Measurements from ENCODE around the gene CCL18.
"Not testable (repeated sequence)": the region's sequence is repeated elsewhere in the genome, so short reads cannot be mapped to it uniquely, and the experiment has no call there.

Gene CCL18

GRCh38 chr17:36063786-36064541, at the start of gene CCL18:
CCL18 (plus strand) TSS chr17:36064272; CDS start chr17:36064343, 71 bp downstream.
- DNase-seq = no peak

GRCh38 chr17:36014946-36015345, 49.1 kb upstream of the CCL18 start:
- DNase-seq = no peak

GRCh38 chr17:36015895-36016294, 48.2 kb upstream of the CCL18 start:
- DNase-seq = not testable (repeated sequence)

GRCh38 chr17:36016555-36016954, 47.5 kb upstream of the CCL18 start:
- DNase-seq = no peak

GRCh38 chr17:36017799-36018198, 46.3 kb upstream of the CCL18 start, which contains the start of gene CCL23:
CCL23 (minus strand) TSS chr17:36017972; CDS start chr17:36017897, 75 bp downstream.
- DNase-seq = no peak

- DNase-seq = no peak
Observed at GRCh38 chr17:36019423-36019822, 44.6 kb upstream of the CCL18 start.

GRCh38 chr17:36024106-36024869, 39.8 kb upstream of the CCL18 start:
- no peak for DNase-seq

- no peak for DNase-seq
Observed at GRCh38 chr17:36027761-36028160, 36.3 kb upstream of the CCL18 start.

GRCh38 chr17:36030956-36031355, 33.1 kb upstream of the CCL18 start:
- DNase-seq = no peak

- no peak for DNase-seq
Observed at GRCh38 chr17:36034127-36034526, 29.9 kb upstream of the CCL18 start.

- no peak for DNase-seq
Observed at GRCh38 chr17:36036235-36036634, 27.8 kb upstream of the CCL18 start.

- DNase-seq = no peak
Observed at GRCh38 chr17:36048066-36048465, 16.0 kb upstream of the CCL18 start.

GRCh38 chr17:36049643-36050042, 14.4 kb upstream of the CCL18 start:
- no peak for DNase-seq

- no peak for DNase-seq
Observed at GRCh38 chr17:36055171-36055570, 8.9 kb upstream of the CCL18 start.

GRCh38 chr17:36055921-36056520, 8.1 kb upstream of the CCL18 start:
- DNase-seq = no peak

- no peak for DNase-seq
Observed at GRCh38 chr17:36057911-36058310, 6.2 kb upstream of the CCL18 start.

- DNase-seq = no peak
Observed at GRCh38 chr17:36059406-36059805, 4.7 kb upstream of the CCL18 start.

- no peak for DNase-seq
Observed at GRCh38 chr17:36060816-36061215, 3.3 kb upstream of the CCL18 start.

- no peak for DNase-seq
Observed at GRCh38 chr17:36066365-36066985, 2.4 kb downstream of the CCL18 start.

- DNase-seq = no peak
Observed at GRCh38 chr17:36068524-36068923, 4.5 kb downstream of the CCL18 start.

GRCh38 chr17:36069136-36069535, 5.1 kb downstream of the CCL18 start:
- DNase-seq = no peak

- no peak for DNase-seq
Observed at GRCh38 chr17:36070427-36070826, 6.4 kb downstream of the CCL18 start.

GRCh38 chr17:36071751-36072150, 7.7 kb downstream of the CCL18 start:
- DNase-seq = no peak

Measured in NCI-H1436 (cell line).